ENCODE data around the gene MCCC1.

Gene MCCC1

DNA sequence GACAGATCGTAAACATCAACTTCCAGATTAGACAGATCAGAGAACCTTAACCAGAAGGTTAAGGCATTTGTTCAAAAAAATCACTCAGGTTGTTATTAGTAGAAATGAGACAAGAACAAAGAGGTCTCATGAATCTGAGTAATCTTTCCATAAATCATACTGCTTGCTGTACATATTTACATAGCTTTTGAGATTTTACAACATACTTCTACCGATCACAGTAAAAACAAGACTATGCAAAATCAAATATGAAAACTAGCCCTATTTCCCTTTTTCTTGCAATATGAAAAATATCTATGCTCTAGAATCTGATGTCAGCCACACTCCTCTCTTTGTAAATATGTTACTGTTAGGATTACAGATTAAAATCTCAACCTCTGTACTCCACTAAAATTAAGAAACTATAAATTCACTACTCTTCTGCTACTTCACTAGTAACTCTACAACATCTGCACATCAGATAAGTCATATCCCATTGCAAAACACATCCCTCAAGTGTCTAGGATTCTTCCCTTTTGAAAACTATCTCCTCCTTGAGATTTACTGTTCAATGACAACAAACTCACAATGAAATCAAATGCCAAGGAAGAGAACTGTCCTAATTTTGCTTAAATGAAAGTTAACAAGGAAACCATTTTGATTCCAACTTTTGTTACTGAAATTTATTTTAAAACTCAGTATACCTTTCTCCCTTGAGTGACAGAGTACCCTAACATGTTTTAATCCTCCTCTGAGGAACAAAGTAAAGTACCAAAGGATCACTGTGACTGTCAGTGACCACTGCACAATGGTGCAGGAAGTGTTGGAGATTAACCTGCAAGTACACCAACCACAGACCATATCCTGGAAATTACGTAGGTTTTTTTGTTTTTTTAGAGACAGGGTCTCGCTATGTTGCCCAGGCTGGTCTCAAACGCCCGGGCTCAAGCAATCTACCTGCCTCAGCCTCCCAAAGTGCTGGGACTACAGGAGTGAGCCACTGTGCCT is 131.8 kb downstream of the MCCC1 start:
- no peaks in the 10 kb centered on the region for H3K27me3 ChIP-seq (ENCODE audit: insufficient read depth, low read length)
- no peak overlapping the region for H3K4me3 ChIP-seq (ENCODE audit: low read length)
- H3K27ac ChIP-seq (ENCODE audit: low read depth, low read length), result no peak overlapping the region
- H3K9ac ChIP-seq (ENCODE audit: low read depth, low read length), result no peak overlapping the region
- no peaks in the 10 kb centered on the region for H3K9me3 ChIP-seq (ENCODE audit: insufficient read depth, low read depth, low read length)
- H3K36me3 ChIP-seq (ENCODE audit: insufficient read depth, low read length), result peaks cover 12% of the 10 kb centered on the region
- H3K4me1 ChIP-seq (ENCODE audit: insufficient read depth, low read length), result peaks cover 27% of the 10 kb centered on the region
- 93% methylated on average over 6 of the region's 6 CpGs for WGBS

DNA sequence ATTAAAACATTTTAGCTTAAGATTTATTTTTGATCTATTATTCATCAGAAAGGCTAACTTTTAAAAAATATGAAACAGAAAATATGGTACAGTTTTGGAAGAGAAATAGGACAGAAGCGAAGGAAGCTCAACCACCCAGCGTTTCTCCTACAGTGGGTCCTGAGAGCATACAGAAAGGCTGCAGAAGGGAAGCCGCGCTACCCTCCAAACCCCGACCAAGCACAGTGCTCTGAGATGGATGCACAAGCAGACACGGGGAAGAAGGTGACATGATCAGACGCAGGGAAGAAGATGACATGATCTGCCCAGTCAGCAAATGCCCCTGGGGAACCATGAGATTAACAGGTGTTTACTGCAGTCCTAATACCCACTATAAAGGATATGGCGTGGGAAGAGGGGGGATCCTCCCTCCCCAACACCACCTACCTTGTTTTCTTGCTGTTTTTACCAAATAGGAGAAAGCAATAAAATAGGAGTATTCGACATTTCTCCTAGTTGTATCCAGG is 133.4 kb downstream of the MCCC1 start:
- peaks cover 22% of the 10 kb centered on the region for H3K36me3 ChIP-seq (ENCODE audit: insufficient read depth, low read length)
- H3K4me3 ChIP-seq (ENCODE audit: low read length), result no peak overlapping the region
- no peak overlapping the region for H3K9ac ChIP-seq (ENCODE audit: low read depth, low read length)
- H3K9me3 ChIP-seq (ENCODE audit: insufficient read depth, low read depth, low read length), result no peaks in the 10 kb centered on the region
- H3K4me1 ChIP-seq (ENCODE audit: insufficient read depth, low read length), result peaks cover 22% of the 10 kb centered on the region
- no peak overlapping the region for H3K27ac ChIP-seq (ENCODE audit: low read depth, low read length)
- H3K27me3 ChIP-seq (ENCODE audit: insufficient read depth, low read length), result no peaks in the 10 kb centered on the region
- 93% methylated on average over 9 of the region's 9 CpGs for WGBS

Data from HUES64 (cell line).